ENCODE data around the gene JAM2.

GRCh38 chr21:25721987-25722386, 82.9 kb downstream of the JAM2 start:
- TF ChIP-seq CTCF (IDR thresholded peaks at IDR 0.05) (no peak), EP300 (IDR thresholded peaks at IDR 0.05) (no peak)

All from esophagus muscularis mucosa (tissue), 3 donors.